ENCODE data around the gene MAML3. TPM values are rescaled to one million over a fixed set of nuclear protein-coding genes. Genes with fewer than 3 reads are reported as not detected.

The MAML3 gene
- total RNA-seq, 1 donor from 2014 or later, result 7.9 TPM

GRCh38 chr4:139774759-139775487 lies 379.1 kb downstream of the MAML3 start:
- no peak for ATAC-seq

- ATAC-seq, result no peak
These were observed 380.2 kb downstream of the MAML3 start for GRCh38 chr4:139773560-139774318.

- no peak for ATAC-seq
These were observed 383.6 kb downstream of the MAML3 start for GRCh38 chr4:139770361-139770760.

GRCh38 chr4:139769364-139769763 lies 384.6 kb downstream of the MAML3 start:
- ATAC-seq, result no peak

- ATAC-seq, result no peak
These were observed 385.1 kb downstream of the MAML3 start for GRCh38 chr4:139768896-139769295.

GRCh38 chr4:139768366-139768765 lies 385.6 kb downstream of the MAML3 start:
- no peak for ATAC-seq

- no peak for ATAC-seq
These were observed 386.4 kb downstream of the MAML3 start for GRCh38 chr4:139767585-139767984.

- no peak for ATAC-seq
These were observed 386.8 kb downstream of the MAML3 start for GRCh38 chr4:139767168-139767567.

- ATAC-seq, result no peak
These were observed 389.2 kb downstream of the MAML3 start for GRCh38 chr4:139764686-139765310.

GRCh38 chr4:139764182-139764581 lies 389.8 kb downstream of the MAML3 start:
- no peak for ATAC-seq

- ATAC-seq, result no peak
These were observed 390.3 kb downstream of the MAML3 start for GRCh38 chr4:139763672-139764071.

GRCh38 chr4:139763205-139763604 lies 390.8 kb downstream of the MAML3 start:
- ATAC-seq, result no peak

GRCh38 chr4:139762720-139763119 lies 391.3 kb downstream of the MAML3 start:
- peak; percentile 51 for ATAC-seq

GRCh38 chr4:139761461-139761860 lies 392.5 kb downstream of the MAML3 start:
- ATAC-seq, result peak; percentile 65

GRCh38 chr4:139760567-139760966 lies 393.4 kb downstream of the MAML3 start:
- ATAC-seq, result no peak

GRCh38 chr4:139759097-139759496 lies 394.9 kb downstream of the MAML3 start:
- no peak for ATAC-seq

GRCh38 chr4:139756391-139757180 lies 397.4 kb downstream of the MAML3 start:
- ATAC-seq, result no peak

GRCh38 chr4:139754938-139755337 lies 399.0 kb downstream of the MAML3 start:
- no peak for ATAC-seq

GRCh38 chr4:139753686-139754085 lies 400.3 kb downstream of the MAML3 start:
- no peak for ATAC-seq

- ATAC-seq, result no peak
These were observed 404.0 kb downstream of the MAML3 start for GRCh38 chr4:139749835-139750498.

GRCh38 chr4:139749338-139749737 lies 404.6 kb downstream of the MAML3 start:
- no peak for ATAC-seq

Data from esophagus mucosa (tissue), 1 donor.